Lower leg skin (tissue), 3 donors: Measurements from ENCODE around the gene MAD2L1.

Source experiments
- POLR2A ChIP-seq, 2 donors: fragments of 450-650 bp; IDR thresholded peaks; one replicate each; pipeline ENCODE4 v1.6.1; 2016 to 2017; ENCODE audit warnings: antibody characterized with exemption in 2 of 2, mild to moderate bottlenecking in 1 of 2, moderate library complexity in 1 of 2
- TF ChIP-seq, protein P1 (sequence below), 3 donors: fragments of 450-650 bp; IDR thresholded peaks; one replicate each; pipeline ENCODE4 v1.5.1; 2016; ENCODE audit warnings: antibody characterized with exemption in 3 of 3, mild to moderate bottlenecking in 3 of 3, moderate library complexity in 2 of 3

DNA sequence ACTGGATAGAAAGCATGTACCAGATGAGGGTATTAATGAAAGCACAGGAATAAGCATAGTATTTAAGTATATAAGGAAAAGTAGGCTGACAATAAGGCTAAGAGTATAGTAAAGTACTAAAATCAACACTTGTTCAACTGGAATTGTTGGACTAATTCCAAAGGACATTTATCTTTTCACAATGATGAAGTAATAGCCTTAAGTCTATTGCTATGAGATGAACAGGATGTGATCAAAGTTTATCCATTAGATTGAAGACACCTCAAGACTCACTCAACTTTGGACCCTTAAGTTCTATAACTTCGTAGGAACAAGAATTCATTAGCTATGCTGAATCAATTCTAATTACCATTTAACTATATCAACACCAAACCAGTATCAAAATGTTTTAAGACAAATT, 7.6 kb downstream of the MAD2L1 start:
- TF ChIP-seq, protein P1, sequence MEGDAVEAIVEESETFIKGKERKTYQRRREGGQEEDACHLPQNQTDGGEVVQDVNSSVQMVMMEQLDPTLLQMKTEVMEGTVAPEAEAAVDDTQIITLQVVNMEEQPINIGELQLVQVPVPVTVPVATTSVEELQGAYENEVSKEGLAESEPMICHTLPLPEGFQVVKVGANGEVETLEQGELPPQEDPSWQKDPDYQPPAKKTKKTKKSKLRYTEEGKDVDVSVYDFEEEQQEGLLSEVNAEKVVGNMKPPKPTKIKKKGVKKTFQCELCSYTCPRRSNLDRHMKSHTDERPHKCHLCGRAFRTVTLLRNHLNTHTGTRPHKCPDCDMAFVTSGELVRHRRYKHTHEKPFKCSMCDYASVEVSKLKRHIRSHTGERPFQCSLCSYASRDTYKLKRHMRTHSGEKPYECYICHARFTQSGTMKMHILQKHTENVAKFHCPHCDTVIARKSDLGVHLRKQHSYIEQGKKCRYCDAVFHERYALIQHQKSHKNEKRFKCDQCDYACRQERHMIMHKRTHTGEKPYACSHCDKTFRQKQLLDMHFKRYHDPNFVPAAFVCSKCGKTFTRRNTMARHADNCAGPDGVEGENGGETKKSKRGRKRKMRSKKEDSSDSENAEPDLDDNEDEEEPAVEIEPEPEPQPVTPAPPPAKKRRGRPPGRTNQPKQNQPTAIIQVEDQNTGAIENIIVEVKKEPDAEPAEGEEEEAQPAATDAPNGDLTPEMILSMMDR (IDR thresholded peaks at IDR 0.05): no peak
- no peak for TF ChIP-seq POLR2A (IDR thresholded peaks at IDR 0.05)
